Endothelial cell (in vitro differentiated cells): ENCODE measurements around the gene TCHHL1. TPM values are rescaled to one million over a fixed set of nuclear protein-coding genes. Genes with fewer than 3 reads are reported as not detected.

Source experiments
- DNase-seq: peaks from one replicate; pipeline ENCODE4 v3.0.0; 2021; ENCODE audit warnings: low spot score
- H3K27ac Mint-ChIP-seq: one replicate; pipeline ENCODE4 v1.8.0; 2021; ENCODE audit warnings: mixed read lengths, inconsistent platforms; ENCODE audit not compliant: unreplicated experiment
- H3K27me3 Mint-ChIP-seq: one replicate; pipeline ENCODE4 v1.8.0; 2021; ENCODE audit warnings: mild to moderate bottlenecking, moderate library complexity, mixed read lengths, inconsistent platforms; ENCODE audit not compliant: unreplicated experiment
- H3K36me3 Mint-ChIP-seq: one replicate; pipeline ENCODE4 v1.8.0; 2021; ENCODE audit warnings: mild to moderate bottlenecking, low read depth, mixed read lengths, inconsistent platforms; ENCODE audit not compliant: unreplicated experiment
- H3K4me1 Mint-ChIP-seq: one replicate; pipeline ENCODE4 v1.8.0; 2021; ENCODE audit warnings: mild to moderate bottlenecking, mixed read lengths, inconsistent platforms; ENCODE audit not compliant: unreplicated experiment
- H3K4me3 Mint-ChIP-seq: one replicate; pipeline ENCODE4 v1.8.0; 2021; ENCODE audit warnings: mild to moderate bottlenecking, mixed read lengths, inconsistent platforms; ENCODE audit not compliant: unreplicated experiment
- H3K9me3 Mint-ChIP-seq: one replicate; pipeline ENCODE4 v1.8.0; 2021; ENCODE audit warnings: mixed read lengths, inconsistent platforms; ENCODE audit not compliant: unreplicated experiment
- CTCF ChIP-seq: fragments of 200-600 bp; sonication (generic); IDR thresholded peaks from one replicate; pipeline ENCODE4 v1.5.0; 2021; ENCODE audit warnings: antibody characterized with exemption; ENCODE audit not compliant: unreplicated experiment
- total RNA-seq: library from RNA; stranded (reverse); fragmentation: NEBNext Ultra II Directional; extraction: Animal tissue kit (Norgen Biotek cat#: 25700); gene quantifications from one replicate; pipeline ENCODE4 v1.2.1, GENCODE V29; 2021; ENCODE audit not compliant: unreplicated experiment

TCHHL1 gene
- total RNA-seq, 1 donor from 2014 or later: not detected

DNA sequence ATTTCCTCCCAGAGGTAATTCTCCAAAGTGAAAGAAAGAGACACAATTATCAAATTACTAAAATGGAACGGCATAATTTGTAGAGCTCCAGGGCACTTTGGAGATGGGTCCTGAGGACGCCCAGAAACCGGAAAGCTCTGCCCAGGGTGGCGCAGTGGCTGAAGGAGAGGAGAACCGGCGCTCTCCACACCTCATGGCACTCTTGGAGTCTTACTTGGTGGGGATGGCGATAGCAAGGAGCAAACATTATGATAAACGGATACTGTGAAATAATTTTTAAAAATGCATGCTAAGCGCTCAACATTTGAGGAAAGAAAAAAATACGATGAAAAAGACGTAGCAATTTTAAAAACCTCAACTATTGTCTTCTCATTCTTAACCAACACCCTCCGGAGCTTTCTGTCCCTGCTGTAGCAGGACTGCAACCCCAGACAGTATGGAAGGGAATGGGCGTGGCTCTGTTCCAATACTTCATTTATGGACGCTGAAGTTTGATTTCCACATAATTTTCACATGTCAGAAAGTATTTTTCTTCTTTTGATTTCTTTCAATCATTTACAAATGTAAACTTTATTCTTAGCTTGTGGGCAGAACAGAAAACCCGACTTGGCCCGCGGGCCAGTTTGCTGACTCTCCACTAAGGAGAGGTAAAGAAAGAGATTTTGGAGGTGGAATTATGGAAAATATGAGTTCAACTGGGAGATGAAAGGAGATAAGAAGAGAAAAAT, 53.2 kb downstream of the TCHHL1 start:
- Mint-ChIP-seq H3K36me3 (peaks cover 32% of the 10 kb centered on the region), H3K27ac (peak overlapping the region; percentile 99), H3K4me1 (peaks cover 37% of the 10 kb centered on the region), H3K9me3 (no peaks in the 10 kb centered on the region), H3K4me3 (peak overlapping the region; percentile 100), H3K27me3 (peaks cover 14% of the 10 kb centered on the region)
- DNase-seq: peak; percentile 18
- TF ChIP-seq CTCF: no peak

- Mint-ChIP-seq H3K27me3 (peaks cover 14% of the 10 kb centered on the region), H3K27ac (peak overlapping the region; percentile 99)
- DNase-seq: peak; percentile 70
Measured at GRCh38 chr1:152034654-152035538, 54.0 kb downstream of the TCHHL1 start.

DNA sequence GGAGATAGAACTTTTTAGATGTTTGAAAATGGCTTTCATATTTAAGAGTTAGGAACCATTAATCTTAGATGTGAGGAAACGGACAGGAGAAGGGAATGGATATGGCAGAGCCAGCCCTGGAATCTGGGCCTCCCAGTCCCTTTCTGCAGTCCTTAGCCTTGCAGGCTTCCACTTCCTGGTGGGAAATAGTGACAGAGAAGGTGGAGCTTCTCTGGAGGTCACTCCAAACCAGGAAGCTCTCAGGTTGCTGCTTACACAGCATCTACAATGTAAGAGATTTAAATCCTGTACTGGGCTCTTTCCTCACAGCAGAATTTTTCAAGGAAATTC, 54.6 kb downstream of the TCHHL1 start:
- Mint-ChIP-seq H3K27ac (peak overlapping the region; percentile 99), H3K4me3 (peak overlapping the region; percentile 80)
- no peak for DNase-seq

More at GRCh38 chr1:152034654-152035538, 54.0 kb downstream of the TCHHL1 start:
- Mint-ChIP-seq H3K36me3 (peaks cover 35% of the 10 kb centered on the region), H3K9me3 (no peaks in the 10 kb centered on the region), H3K4me1 (peaks cover 37% of the 10 kb centered on the region), H3K4me3 (peak overlapping the region; percentile 100)
- TF ChIP-seq CTCF: peak; percentile 92

More for the DNA sequence above, 54.6 kb downstream of the TCHHL1 start:
- H3K9me3 Mint-ChIP-seq: no peaks in the 10 kb centered on the region
- peaks cover 15% of the 10 kb centered on the region for H3K27me3 Mint-ChIP-seq
- TF ChIP-seq CTCF: no peak
- H3K4me1 Mint-ChIP-seq: peaks cover 37% of the 10 kb centered on the region
- peaks cover 36% of the 10 kb centered on the region for H3K36me3 Mint-ChIP-seq

Other genes with a start within 250 kb of the TCHHL1 start
- 0.95 TPM for gene C2CD4D, start 249.2 kb downstream of the TCHHL1 start, total RNA-seq
- gene THEM5, start 235.4 kb downstream of the TCHHL1 start, total RNA-seq: not detected
- gene THEM4, start 179.6 kb downstream of the TCHHL1 start, total RNA-seq: 9.0 TPM
- gene S100A10, start 95.2 kb downstream of the TCHHL1 start, total RNA-seq: 241 TPM
- gene S100A11, start 52.1 kb downstream of the TCHHL1 start, total RNA-seq: 1,124 TPM
- gene TCHH, start 26.4 kb upstream of the TCHHL1 start, total RNA-seq: 0.38 TPM
- gene RPTN, start 70.2 kb upstream of the TCHHL1 start, total RNA-seq: not detected
- not detected for gene HRNR, start 135.1 kb upstream of the TCHHL1 start, total RNA-seq
- gene FLG, start 236.2 kb upstream of the TCHHL1 start, total RNA-seq: not detected